HG03432 (cell line): Measurements from ENCODE around the gene GRIK1.

Experiments used
- ATAC-seq: cut with Tn5 transposase; IDR thresholded peaks from one replicate; pipeline ENCODE4 v1.9.1; 2021; ENCODE audit warnings: mild to moderate bottlenecking, moderate library complexity; ENCODE audit not compliant: unreplicated experiment

GRIK1 gene

GRCh38 chr21:29555601-29556000 lies 384.2 kb downstream of the GRIK1 start:
- ATAC-seq = no peak

DNA sequence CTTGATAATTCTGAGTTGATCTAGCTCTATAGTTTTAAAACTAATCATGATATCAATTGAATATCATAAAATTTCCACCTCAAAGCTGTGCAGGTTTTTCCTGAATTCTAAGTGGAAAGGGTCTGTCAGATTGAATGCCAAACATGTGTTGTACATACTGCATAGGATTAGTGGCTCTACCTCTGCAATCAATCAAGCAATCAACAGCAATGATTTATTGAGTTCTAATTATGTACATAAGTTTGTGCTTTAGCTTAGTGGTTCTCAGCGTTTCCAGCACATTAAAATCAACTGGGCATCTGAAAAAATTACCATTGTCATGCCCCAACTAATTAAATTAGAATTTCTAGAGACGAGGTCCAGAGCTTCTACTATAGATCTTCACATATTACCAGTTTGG lies 389.6 kb downstream of the GRIK1 start:
- ATAC-seq = no peak

DNA sequence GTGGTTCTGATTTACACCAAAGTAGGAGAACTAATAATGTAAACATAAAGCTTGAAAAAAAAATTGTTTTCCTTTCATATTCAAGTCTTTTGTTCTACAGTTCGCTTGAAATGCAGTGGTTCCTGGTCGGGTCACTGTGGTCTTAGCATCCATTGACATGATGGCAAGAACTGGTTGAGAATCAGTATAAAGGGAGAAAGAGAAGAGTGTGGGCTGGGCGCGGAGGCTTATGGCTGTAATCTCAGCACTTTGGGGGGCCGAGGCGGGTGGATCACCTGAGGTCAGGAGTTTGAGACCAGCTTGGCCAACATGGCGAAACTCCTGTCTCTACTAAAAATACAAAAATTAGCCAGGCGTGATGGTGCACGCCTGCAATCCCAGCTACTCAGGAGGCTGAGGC lies 390.2 kb downstream of the GRIK1 start:
- ATAC-seq = no peak

DNA sequence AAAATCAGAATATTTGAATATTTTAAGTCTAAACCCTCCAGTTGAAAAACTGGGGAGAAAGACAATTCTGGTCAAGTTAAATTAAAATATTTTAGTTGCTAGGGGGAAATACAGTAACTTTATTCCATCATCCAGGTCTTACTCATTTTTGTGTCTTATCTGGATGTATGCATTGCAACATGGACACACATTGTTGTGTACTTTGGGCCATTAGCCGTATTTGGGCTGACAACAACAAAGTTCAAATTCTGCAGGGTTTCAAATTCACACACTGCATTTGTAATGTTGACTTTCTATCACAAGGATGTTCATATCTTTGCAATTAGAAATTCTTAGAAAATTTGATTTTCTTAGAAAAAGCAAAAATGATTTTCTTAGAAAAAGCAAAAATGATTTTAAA lies 391.8 kb downstream of the GRIK1 start:
- no peak for ATAC-seq

DNA sequence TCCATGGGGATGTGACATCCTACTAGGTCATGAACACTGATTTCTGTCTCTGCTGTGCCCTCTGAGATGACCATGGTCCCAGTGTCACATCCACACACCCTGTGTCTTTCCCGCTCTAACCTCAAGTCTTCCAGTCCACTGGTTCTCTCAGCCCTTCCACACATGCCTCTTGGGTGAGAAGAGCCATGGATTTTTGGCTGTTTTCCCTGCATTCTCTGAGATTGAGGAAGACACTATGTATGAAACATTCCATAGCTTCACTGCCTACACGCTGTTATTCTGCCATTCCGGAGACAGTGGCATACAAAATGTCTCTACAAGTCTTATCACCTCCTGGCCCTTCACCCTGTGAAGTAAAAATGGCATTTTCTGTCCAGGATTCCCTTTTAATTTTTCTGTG lies 393.7 kb downstream of the GRIK1 start:
- ATAC-seq = no peak

GRCh38 chr21:29540289-29540688 lies 399.5 kb downstream of the GRIK1 start:
- no peak for ATAC-seq

DNA sequence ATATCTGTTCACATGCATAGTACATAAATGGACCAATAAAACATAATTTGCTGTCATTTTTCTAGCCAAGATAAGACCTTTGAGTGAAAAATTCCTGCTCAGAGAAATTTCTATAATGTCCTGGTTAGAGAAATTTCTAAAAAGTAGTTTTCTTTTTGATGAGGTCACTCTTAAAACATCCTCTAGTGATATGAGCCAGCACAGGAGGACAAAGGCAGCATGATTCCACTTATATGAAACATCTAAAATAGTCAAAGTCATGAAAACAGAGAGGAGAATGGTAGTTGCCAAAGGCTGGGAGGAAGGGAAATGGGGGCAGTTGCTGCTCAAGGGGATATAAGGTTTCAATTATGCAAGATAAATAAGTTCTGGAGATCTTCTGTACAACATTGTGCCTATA lies 401.7 kb downstream of the GRIK1 start:
- ATAC-seq = no peak

DNA sequence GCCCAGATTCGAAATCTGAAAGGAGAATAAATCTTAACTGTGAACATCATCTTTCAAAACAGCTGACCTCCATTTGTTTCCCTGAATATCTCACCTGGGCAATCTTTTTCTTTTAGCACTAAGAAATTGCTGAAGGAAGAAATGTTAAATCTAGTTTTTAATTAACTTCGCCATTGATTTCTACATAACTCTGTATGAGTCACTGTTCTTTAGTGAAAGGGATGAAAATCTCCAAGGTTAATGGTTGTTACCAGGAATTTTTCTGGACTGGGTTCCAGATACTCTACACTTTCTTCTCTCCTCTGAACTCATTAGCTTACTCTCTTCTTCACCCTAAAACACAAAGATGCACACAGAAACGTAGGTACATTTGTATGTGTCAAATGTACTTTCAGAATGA lies 405.3 kb downstream of the GRIK1 start:
- no peak for ATAC-seq

DNA sequence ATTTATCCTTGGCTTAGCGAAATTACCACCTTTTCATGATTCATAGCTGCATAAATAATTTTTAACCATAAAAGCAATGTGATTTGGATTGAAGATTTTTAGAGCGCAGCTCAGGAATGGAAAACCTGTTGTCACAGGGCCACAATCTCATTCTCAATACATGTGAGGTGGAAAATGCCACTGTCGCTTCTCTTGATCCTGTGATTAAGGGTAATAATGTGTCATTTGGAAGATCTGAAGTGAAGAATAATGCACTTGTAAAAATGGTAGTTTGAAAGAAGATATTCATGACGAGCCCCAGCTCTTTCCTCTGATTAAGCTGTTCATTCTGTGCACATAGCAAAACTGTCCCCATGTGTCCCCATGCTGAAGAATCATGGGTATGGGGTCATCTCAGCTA lies 410.7 kb downstream of the GRIK1 start:
- ATAC-seq = no peak

GRCh38 chr21:29526545-29526944 lies 413.3 kb downstream of the GRIK1 start:
- ATAC-seq = no peak

DNA sequence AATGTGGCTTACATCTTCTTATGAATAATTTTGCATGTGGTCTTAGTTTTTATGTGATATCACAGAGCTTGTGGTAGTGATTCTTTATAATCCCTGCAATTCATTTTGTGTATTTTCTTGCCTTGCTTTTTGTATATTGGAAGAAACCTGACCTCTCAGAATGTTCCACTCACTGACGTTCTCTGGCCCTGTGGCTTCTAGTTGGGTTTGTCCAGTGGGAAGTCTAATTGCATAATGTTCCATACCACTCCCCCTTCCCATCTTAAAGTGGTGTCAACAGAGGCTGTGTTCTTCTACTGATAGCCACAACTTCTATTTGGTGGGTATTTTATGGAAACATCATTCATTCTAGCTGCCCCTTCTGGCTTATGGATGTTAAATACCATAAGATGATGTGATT lies 415.7 kb downstream of the GRIK1 start:
- no peak for ATAC-seq

GRCh38 chr21:29523646-29524045 lies 416.1 kb downstream of the GRIK1 start:
- no peak for ATAC-seq

DNA sequence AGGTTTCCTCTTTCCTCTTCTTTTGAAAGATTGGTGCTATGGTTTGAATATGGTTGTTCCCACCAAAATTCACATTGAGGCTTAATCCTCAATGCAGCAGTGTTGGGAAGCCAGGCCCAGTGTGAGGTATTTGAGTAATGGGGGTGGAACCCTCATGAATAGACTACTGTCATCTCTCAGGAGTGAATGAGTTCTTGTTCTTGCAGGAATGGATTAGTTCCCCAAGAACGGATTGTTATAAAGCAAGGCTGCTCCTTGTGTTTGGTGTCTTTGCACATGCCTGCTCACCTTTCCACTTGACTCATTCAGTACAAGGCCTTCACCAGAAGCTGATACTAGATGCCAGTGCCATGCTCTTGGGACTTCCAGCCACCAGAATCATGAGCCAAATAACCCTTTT lies 417.9 kb downstream of the GRIK1 start:
- no peak for ATAC-seq

DNA sequence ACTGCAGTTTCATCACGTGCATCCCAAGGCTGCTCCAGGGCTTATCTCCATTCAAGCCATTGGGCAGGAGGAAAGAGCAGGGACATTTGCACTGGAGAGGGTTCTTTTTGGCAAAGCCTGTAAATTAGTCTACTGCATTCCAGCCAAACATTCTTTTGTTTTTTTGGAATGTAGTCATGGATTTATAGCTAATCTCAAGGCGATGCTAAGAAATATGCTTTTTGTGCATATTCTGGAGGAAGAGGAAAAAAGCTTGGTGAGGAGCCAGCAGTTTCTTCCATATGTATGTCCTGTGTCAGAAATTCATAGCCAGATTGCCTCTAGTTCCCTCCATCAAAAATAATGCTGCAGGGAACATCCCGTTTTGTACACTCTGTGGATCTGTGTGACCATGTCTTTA lies 419.6 kb downstream of the GRIK1 start:
- no peak for ATAC-seq

- ATAC-seq = no peak
These were observed 425.0 kb downstream of the GRIK1 start for GRCh38 chr21:29514652-29515247.

GRCh38 chr21:29513535-29513934 lies 426.3 kb downstream of the GRIK1 start:
- ATAC-seq = no peak

GRCh38 chr21:29511096-29511495 lies 428.7 kb downstream of the GRIK1 start:
- ATAC-seq = no peak

DNA sequence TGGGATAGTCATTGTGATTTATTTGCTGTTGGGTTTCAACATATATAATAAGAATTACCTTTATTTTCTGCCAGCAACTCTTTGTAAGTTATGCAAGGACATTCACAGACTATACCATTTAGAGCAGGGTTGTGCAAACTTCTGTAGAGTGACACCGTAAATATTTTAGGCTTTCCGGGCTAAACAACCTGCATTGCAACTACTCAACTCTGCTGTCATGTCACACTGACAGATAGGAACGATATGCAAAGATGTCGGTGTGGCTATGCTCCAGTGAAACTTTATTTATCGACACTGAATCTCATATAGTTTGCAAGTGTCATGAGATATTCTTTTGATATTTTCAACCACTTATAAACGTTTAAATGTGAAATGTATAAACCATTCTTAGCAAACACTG lies 430.7 kb downstream of the GRIK1 start:
- ATAC-seq = no peak

DNA sequence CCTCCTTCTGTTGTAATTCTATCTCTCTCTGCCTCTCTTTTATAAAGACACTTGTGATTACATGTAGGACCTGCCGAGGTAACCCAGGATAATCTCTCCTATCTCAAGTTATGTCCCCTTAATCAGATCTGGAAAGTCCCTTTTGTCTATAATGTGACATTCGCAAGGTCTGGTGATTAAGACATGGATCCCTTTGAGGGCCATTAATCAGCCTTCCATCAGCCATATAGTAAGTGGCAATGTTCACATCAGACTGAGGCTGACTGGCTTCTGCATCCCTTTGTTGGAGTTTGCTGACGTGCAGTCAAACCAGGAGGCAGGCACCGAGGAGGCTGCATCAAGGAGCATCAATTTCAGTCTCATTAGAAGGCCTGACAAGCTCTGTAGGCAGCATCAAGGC lies 431.5 kb downstream of the GRIK1 start:
- no peak for ATAC-seq

- ATAC-seq = no peak
These were observed 432.8 kb downstream of the GRIK1 start for GRCh38 chr21:29506947-29507346.

DNA sequence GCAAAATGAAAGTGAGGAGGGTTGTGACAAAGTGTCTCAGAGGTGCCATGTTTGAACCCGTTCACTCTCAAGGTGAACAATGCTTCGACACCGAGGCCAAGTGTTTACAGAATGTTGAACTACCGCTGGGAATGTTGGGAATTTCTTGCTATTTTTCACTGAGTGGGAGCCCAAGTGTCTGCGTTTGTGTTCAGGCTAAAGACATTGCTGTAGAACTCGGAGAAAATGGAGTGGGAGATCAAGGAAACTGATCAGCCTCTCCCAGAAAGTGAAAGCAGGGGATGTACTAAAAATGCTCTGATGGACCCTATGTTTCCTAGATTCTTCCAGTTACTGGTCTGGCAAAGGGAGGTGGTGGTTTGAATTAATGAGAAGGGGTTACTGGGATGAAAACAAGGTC lies 433.6 kb downstream of the GRIK1 start:
- ATAC-seq = no peak

DNA sequence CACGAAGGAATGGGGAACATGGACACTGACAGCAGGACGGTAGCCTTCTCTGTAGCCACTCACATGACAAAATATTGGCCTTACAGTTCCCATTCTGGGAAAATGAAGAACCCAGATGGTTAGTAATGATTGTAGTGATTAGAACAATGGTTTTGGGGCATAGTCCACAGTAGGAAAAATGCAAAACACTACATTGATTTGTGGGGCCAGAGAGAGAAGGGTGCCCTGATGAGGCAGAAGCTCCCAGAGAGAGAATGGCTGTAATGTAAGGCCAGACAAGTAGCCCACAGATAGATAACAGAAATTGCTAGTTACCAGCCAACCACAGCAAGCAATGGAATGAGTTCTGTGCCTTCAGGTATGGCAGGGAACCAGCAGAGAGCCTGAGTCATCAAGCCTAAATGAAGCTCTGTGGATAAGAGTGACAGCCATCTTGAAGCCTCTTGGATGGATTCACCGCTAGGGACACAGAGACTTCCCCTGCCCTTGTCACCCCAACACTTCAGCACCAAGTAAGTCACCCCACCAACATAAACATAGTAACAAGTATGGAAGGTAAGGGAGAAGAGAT lies 435.0 kb downstream of the GRIK1 start:
- ATAC-seq = no peak

- no peak for ATAC-seq
These were observed 438.3 kb downstream of the GRIK1 start for GRCh38 chr21:29501451-29501850.
